SJCRH30 (cell line): Measurements from ENCODE around the gene AKAP8L. TPM values are rescaled to one million over a fixed set of nuclear protein-coding genes. Genes with fewer than 3 reads are reported as not detected.
"Not testable (repeated sequence)": the region's sequence is repeated elsewhere in the genome, so short reads cannot be mapped to it uniquely, and the experiment has no call there.

Experiments
- DNase-seq, 2 experiments: peaks; one replicate each; pipeline ENCODE4 v3.0.0-alpha.2; 2015 to 2020
- H3K27ac ChIP-seq: fragments of 250-450 bp; sonication (Bioruptor Pico); 2 replicates; pipeline ENCODE4 v1.5.1; 2020; ENCODE audit warnings: mild to moderate bottlenecking, moderate library complexity
- H3K27me3 ChIP-seq: fragments of 250-450 bp; sonication (Bioruptor Pico); 2 replicates; pipeline ENCODE4 v1.5.1; 2020; ENCODE audit warnings: mild to moderate bottlenecking, moderate library complexity
- H3K36me3 ChIP-seq: fragments of 250-450 bp; sonication (Bioruptor Pico); 2 replicates; pipeline ENCODE4 v1.5.1; 2020; ENCODE audit warnings: mild to moderate bottlenecking, moderate library complexity
- H3K4me1 ChIP-seq: fragments of 250-450 bp; sonication (Bioruptor Pico); 2 replicates; pipeline ENCODE4 v1.5.1; 2020; ENCODE audit warnings: mild to moderate bottlenecking, moderate library complexity
- H3K4me3 ChIP-seq: fragments of 250-450 bp; sonication (Bioruptor Pico); 2 replicates; pipeline ENCODE4 v1.5.1; 2020; ENCODE audit warnings: mild to moderate bottlenecking, moderate library complexity
- H3K9me3 ChIP-seq: fragments of 250-450 bp; sonication (Bioruptor Pico); replicated peaks from 2 replicates; pipeline ENCODE4 v1.5.1; 2020; ENCODE audit warnings: mild to moderate bottlenecking, moderate library complexity
- total RNA-seq: library from RNA; depleted of rRNA; stranded (reverse); fragments of >200 nt; shearing (Covaris generic); gene quantifications from 2 replicates; pipeline ENCODE4 v1.2.3, GENCODE V29; 2014

The AKAP8L gene
- total RNA-seq, 1 experiment from 2014 or later = 111 TPM

- DNase-seq = no peak
- no peaks in the 10 kb centered on the region for H3K27me3 ChIP-seq
Observed at GRCh38 chr19:15374796-15375440, 43.9 kb downstream of the AKAP8L start.

GRCh38 chr19:15374105-15374651, 44.6 kb downstream of the AKAP8L start:
- H3K4me1 ChIP-seq = peaks cover 6% of the 10 kb centered on the region; the same call in 1 of the 2 replicates
- no peaks in the 10 kb centered on the region for H3K27me3 ChIP-seq
- no peak for DNase-seq
- no peaks in the 10 kb centered on the region for H3K9me3 ChIP-seq
- H3K27ac ChIP-seq = no peak overlapping the region
- H3K36me3 ChIP-seq = peaks cover 46% of the 10 kb centered on the region
- no peak overlapping the region for H3K4me3 ChIP-seq

More at GRCh38 chr19:15374796-15375440, 43.9 kb downstream of the AKAP8L start:
- H3K4me1 ChIP-seq = peaks cover 6% of the 10 kb centered on the region; the same call in 1 of the 2 replicates
- H3K9me3 ChIP-seq = no peaks in the 10 kb centered on the region
- no peak overlapping the region for H3K27ac ChIP-seq
- H3K36me3 ChIP-seq = peaks cover 39% of the 10 kb centered on the region
- H3K4me3 ChIP-seq = no peak overlapping the region

- no peak overlapping the region for H3K27ac ChIP-seq
- no peaks in the 10 kb centered on the region for H3K9me3 ChIP-seq
- H3K36me3 ChIP-seq = peaks cover 51% of the 10 kb centered on the region
- H3K4me1 ChIP-seq = peaks cover 6% of the 10 kb centered on the region; the same call in 1 of the 2 replicates
- no peak overlapping the region for H3K4me3 ChIP-seq
- no peak for DNase-seq
- H3K27me3 ChIP-seq = no peaks in the 10 kb centered on the region
Observed at GRCh38 chr19:15373644-15374043, 45.1 kb downstream of the AKAP8L start.

GRCh38 chr19:15372891-15373301, 45.9 kb downstream of the AKAP8L start:
- Histone ChIP-seq H3K4me3 (no peak overlapping the region), H3K27ac (no peak overlapping the region), H3K9me3 (no peaks in the 10 kb centered on the region), H3K27me3 (no peaks in the 10 kb centered on the region), H3K36me3 (peaks cover 59% of the 10 kb centered on the region), H3K4me1 (peaks cover 6% of the 10 kb centered on the region; the same call in 1 of the 2 replicates)
- no peak for DNase-seq

GRCh38 chr19:15372470-15372869, 46.3 kb downstream of the AKAP8L start:
- H3K4me1 ChIP-seq = peaks cover 6% of the 10 kb centered on the region; the same call in 1 of the 2 replicates
- no peak for DNase-seq
- peaks cover 63% of the 10 kb centered on the region for H3K36me3 ChIP-seq
- H3K9me3 ChIP-seq = no peaks in the 10 kb centered on the region
- no peaks in the 10 kb centered on the region for H3K27me3 ChIP-seq
- H3K4me3 ChIP-seq = no peak overlapping the region
- H3K27ac ChIP-seq = no peak overlapping the region

- H3K36me3 ChIP-seq = peaks cover 69% of the 10 kb centered on the region
- no peaks in the 10 kb centered on the region for H3K9me3 ChIP-seq
- H3K4me3 ChIP-seq = no peak overlapping the region
- no peak for DNase-seq
- H3K27ac ChIP-seq = no peak overlapping the region
- no peaks in the 10 kb centered on the region for H3K27me3 ChIP-seq
- peaks cover under 1% of the 10 kb centered on the region; the same call in 1 of the 2 replicates for H3K4me1 ChIP-seq
Observed at GRCh38 chr19:15371786-15372380, 46.9 kb downstream of the AKAP8L start.

GRCh38 chr19:15371119-15371518, 47.7 kb downstream of the AKAP8L start:
- Histone ChIP-seq H3K4me3 (no peak overlapping the region), H3K27me3 (no peaks in the 10 kb centered on the region), H3K36me3 (peaks cover 77% of the 10 kb centered on the region), H3K9me3 (no peaks in the 10 kb centered on the region), H3K4me1 (no peaks in the 10 kb centered on the region), H3K27ac (no peak overlapping the region)
- DNase-seq = no peak

- H3K27me3 ChIP-seq = no peaks in the 10 kb centered on the region
- H3K4me1 ChIP-seq = no peaks in the 10 kb centered on the region
- H3K27ac ChIP-seq = no peak overlapping the region
- peaks cover 90% of the 10 kb centered on the region for H3K36me3 ChIP-seq
- no peak overlapping the region for H3K4me3 ChIP-seq
- H3K9me3 ChIP-seq = no peaks in the 10 kb centered on the region
- DNase-seq = no peak
Observed at GRCh38 chr19:15369594-15369891, 49.2 kb downstream of the AKAP8L start.

GRCh38 chr19:15368798-15369593, 49.8 kb downstream of the AKAP8L start:
- Histone ChIP-seq H3K27me3 (no peaks in the 10 kb centered on the region), H3K9me3 (0 out of 2 replicates have a peak, but pooled peaks cover 3% of the 10 kb centered on the region), H3K27ac (no peak overlapping the region), H3K4me3 (no peak overlapping the region), H3K4me1 (no peaks in the 10 kb centered on the region), H3K36me3 (peaks cover 94% of the 10 kb centered on the region)
- DNase-seq = no peak

- no peak for DNase-seq
- H3K9me3 ChIP-seq = 0 out of 2 replicates have a peak, but pooled peaks cover 3% of the 10 kb centered on the region
- H3K36me3 ChIP-seq = peaks cover 91% of the 10 kb centered on the region
- H3K27ac ChIP-seq = no peak overlapping the region
- H3K27me3 ChIP-seq = no peaks in the 10 kb centered on the region
- no peaks in the 10 kb centered on the region for H3K4me1 ChIP-seq
- H3K4me3 ChIP-seq = no peak overlapping the region
Observed at GRCh38 chr19:15368051-15368632, 50.6 kb downstream of the AKAP8L start.

- DNase-seq = no peak
- peaks cover 84% of the 10 kb centered on the region for H3K36me3 ChIP-seq
- H3K4me3 ChIP-seq = no peak overlapping the region
Observed at GRCh38 chr19:15367439-15367838, 51.3 kb downstream of the AKAP8L start.

GRCh38 chr19:15365264-15365663, 53.5 kb downstream of the AKAP8L start:
- H3K27ac ChIP-seq = no peak overlapping the region
- DNase-seq = no peak
- no peaks in the 10 kb centered on the region for H3K4me1 ChIP-seq
- peaks cover 82% of the 10 kb centered on the region for H3K36me3 ChIP-seq
- H3K27me3 ChIP-seq = no peaks in the 10 kb centered on the region
- no peak overlapping the region for H3K4me3 ChIP-seq
- 0 out of 2 replicates have a peak, but pooled peaks cover 3% of the 10 kb centered on the region for H3K9me3 ChIP-seq

More at GRCh38 chr19:15367439-15367838, 51.3 kb downstream of the AKAP8L start:
- no peaks in the 10 kb centered on the region for H3K27me3 ChIP-seq
- no peaks in the 10 kb centered on the region for H3K4me1 ChIP-seq
- H3K27ac ChIP-seq = no peak overlapping the region
- 0 out of 2 replicates have a peak, but pooled peaks cover 3% of the 10 kb centered on the region for H3K9me3 ChIP-seq

GRCh38 chr19:15363791-15364190, 55.0 kb downstream of the AKAP8L start:
- H3K4me3 ChIP-seq, DNase-seq, H3K4me1 ChIP-seq, H3K9me3 ChIP-seq, H3K27me3 ChIP-seq, H3K27ac ChIP-seq: not testable (repeated sequence)
- H3K36me3 ChIP-seq = peaks cover 82% of the 10 kb centered on the region

- H3K4me3 ChIP-seq, H3K9me3 ChIP-seq, DNase-seq, H3K27ac ChIP-seq, H3K4me1 ChIP-seq, H3K27me3 ChIP-seq: not testable (repeated sequence)
- peaks cover 82% of the 10 kb centered on the region for H3K36me3 ChIP-seq
Observed at GRCh38 chr19:15363048-15363447, 55.7 kb downstream of the AKAP8L start.
